HG03342 (cell line): Measurements from ENCODE around the gene DYNLT3.

Experiments used
- ATAC-seq: cut with Tn5 transposase; IDR thresholded peaks from one replicate; pipeline ENCODE4 v1.9.1; 2021; ENCODE audit warnings: mild to moderate bottlenecking, moderate library complexity; ENCODE audit not compliant: unreplicated experiment

DYNLT3 gene, protein sequence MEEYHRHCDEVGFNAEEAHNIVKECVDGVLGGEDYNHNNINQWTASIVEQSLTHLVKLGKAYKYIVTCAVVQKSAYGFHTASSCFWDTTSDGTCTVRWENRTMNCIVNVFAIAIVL

DNA sequence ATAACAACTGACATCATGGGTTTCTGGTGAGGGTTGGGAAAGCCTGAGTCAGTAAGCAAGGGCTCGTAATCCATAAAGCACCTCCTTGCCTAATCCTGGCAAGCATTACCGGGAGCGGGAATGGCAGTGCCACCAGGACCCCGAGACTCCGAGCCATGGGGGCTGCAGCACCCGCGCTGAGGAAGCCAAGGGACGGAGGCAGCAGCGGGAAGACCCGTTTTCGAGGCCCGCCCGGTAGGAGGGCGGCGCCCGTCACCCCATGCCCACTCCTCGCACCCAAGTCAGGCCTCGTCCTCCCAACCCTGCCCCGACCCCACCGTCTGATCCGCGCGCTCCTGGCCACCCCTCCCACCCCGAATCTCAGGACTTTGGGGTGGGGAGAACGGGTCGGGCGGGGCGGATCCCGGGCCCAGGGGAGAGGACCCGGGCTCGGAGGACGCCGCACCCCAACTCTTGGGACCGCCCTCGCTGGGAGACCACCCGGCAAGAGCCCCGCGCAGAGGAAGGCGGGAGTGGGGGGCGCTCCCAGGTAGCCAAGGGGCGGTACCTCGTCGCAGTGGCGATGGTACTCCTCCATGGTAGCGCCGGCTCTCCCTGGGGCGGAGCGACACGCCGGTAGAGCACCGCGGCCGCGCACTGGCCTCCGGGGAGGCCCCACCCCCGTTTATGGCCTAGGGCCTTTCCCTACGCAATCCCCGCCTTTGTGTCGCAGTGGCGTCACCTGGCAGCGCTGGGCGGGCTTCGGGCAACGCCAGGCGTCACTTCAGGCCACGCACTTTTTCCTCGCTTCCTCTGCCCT is at the start of gene DYNLT3:
TSS of gene DYNLT3 (minus strand) at position 638 of the 799 bp plus-strand sequence. CDS start at position 577, 61 bp downstream.
- peak; percentile 99 for ATAC-seq

DNA sequence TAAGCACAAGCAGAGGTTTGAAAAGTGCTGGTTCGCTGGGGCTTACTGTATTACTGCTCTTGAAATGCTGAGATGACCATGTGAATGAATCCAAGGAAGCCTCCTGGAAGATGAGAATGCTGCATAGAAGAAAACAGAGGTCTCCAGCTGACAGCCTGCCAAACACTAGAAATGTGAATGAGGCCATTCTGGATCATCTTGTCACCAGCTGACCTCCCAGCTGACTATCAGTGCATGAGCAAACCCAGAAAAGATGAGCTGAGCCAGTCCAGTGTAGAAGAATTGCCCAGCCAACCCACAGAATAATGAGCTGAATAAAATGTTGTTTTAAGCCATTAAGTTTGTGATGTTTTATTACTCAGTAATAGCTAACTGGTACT is 49.1 kb upstream of the DYNLT3 start:
- ATAC-seq = no peak

DNA sequence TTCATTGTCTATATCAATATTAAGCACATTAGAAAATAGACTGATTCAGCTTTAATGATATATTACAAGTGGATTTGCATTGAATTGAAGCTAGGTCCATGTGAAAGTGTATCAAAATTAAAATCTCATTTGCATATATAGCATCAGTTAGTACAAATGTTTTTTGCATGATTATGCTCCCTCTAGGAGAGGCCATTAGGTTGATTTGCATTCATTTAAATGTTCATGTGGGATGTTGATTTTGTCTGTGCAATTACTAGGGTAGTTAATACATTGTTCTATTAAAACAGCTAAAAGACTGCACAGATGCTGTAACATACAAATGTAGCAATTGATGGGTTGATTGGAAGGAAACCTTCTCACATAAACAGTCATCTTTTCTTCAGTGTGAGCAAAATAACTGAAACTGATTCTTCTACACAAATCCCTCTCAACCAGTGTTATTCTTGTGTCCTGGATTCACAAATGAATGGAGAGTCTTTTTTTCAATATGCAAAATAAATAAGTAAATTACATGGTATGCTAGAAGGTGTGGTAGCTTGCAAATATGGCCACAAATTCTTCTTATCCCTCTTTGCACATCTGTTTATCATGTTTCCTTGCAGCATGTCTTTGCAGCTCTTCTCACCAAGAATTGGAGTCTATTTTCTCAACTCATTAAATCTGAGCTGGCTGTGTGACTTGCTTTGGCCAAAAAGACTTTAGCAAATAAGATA is 48.6 kb upstream of the DYNLT3 start:
- no peak for ATAC-seq

DNA sequence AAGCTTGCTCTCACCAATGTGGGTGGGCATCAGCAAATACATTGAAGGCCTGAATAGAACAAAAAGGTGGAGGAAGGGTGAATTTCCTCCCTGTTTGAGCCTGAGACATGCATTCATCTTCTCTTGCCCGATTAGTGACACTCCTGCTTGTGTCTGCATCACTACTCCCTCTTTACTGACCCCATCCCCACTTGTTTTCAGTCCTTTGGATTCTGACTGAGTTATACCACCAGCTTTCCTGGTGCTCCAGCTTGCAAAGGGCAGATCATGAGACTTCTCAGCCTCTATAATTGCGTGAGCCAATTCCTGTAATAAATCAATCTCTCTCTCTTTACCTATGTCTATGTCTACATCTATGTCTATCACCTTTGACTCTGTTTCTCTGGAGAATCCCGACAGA is 47.4 kb upstream of the DYNLT3 start:
- no peak for ATAC-seq

DNA sequence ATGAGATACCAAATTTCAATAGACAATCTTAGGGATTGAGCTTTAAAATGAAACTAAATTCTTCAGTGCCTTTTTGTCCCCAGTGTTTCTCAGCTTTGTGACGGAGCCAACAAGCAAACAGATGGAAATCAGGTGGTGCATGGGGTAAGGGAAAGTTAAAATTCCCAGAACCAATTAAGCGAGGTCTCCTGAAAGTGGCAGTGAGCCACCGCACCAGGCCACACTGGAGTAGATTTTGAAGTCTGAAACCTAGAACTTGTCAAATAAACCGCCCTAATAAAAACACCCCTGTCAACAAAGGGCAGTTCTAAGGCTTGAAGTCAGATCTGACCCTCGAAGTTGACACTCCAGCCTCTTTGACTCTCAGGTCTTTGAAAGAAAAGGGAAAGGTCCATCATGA is 40.6 kb upstream of the DYNLT3 start:
- no peak for ATAC-seq

DNA sequence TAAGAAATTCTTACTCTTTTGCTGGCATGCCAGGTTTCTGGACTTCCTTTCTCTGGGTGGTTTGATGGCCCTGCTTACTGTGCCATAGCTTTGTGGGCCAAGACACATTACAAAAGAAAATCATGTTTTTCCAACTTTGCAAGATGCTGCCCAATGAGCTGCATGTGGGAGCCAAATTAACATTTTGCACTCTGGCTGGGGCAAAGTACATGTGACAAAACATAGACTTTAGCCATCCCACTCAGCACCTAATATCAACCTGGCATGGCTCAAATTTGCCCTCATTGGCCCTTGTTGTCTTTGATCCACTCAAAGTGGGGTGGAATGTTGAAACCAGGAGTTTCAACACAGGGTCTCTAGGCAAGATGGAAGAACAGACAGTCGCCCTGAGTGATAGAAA is 40.0 kb upstream of the DYNLT3 start:
- no peak for ATAC-seq

DNA sequence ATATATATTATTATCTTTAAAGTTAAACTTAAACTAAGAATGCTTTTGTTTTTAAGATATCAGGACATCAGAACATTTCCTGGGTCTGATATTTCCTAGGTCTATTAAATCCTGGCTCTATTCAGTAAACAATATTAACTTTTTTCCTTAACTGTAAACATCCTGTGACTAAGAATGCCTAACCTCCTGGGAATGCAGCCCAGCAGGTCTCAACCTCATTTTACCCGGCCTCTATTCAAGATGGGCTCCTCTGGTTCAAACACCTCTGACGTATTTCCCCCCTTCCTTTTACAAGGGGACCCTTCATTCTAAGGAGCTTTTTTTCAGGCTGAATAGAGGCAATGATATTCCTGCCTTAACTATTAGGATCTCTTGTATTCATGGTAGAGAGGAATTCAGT is 35.8 kb upstream of the DYNLT3 start:
- ATAC-seq = no peak

DNA sequence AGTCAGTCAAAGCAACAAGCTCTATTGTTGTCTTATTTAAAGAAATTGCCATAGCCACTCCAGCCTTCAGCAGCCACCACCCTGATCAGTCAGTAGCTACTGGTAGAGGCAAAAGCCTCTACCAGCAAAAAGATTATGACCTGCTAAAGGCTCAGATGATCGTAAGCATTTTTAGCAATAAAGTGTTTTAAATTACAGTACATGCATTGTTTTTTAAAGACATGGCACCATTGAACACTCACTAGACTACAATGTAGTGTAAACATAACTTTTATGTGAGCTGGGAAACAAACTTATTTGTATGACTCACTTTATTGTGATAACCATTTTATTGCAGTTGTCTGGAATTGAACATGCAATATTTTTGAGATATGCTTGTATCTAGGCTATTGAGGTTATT is 32.3 kb upstream of the DYNLT3 start:
- ATAC-seq = no peak

DNA sequence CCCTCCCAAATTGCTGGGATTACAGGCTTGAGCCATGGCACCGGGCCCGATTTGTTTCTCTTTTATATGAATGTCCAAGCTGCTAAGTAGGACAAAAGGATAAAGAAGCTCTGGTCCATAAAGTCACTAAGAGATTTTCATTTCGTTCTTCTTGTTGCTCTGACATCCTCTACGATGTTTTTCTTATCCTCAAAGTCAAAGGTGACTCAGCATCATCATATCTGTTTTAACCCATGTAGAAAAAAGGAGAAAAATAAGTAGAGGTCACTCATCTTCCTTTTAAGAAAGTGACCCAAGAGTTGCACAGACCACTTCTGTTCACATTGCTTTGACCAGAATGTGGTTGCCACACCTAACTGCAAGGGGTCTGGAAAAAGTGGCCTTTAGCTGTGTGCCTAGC is 29.3 kb upstream of the DYNLT3 start:
- ATAC-seq = no peak

DNA sequence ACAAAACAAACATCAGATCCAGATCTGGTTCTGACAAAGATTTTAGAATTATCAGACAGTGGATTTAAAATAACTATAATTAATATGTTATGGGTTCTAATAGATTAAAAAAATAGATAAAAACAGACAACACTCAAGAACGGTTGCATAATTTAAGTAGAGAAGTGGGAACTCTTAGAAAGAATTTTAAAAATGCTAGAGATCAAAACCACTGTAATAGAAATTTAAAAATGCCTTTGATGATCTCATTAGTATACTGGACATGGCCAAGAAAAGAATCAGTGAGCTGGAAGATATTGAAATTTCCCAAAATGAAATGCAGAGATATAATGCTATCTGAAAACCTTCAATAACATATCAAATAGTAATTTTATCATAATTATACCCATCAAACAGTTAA is 28.3 kb upstream of the DYNLT3 start:
- ATAC-seq = no peak

DNA sequence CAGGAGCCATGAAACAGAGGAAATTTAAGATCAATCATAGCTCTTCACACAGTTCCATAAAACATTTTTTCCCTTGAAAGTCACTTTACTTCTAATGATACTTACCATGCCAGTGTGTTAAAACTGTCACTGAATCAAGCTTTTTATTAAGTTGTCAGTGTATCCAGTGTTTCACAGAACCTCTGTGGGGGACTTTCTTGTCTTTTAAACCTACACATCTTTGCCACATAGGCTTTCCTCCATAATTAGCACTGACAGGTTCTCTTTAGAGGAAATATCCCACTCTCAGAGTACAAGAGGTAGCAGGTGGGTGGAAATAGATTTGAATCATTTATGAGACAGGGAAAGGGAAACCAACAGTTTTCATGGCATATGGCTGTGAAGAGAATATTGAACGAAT is 25.8 kb upstream of the DYNLT3 start:
- no peak for ATAC-seq

DNA sequence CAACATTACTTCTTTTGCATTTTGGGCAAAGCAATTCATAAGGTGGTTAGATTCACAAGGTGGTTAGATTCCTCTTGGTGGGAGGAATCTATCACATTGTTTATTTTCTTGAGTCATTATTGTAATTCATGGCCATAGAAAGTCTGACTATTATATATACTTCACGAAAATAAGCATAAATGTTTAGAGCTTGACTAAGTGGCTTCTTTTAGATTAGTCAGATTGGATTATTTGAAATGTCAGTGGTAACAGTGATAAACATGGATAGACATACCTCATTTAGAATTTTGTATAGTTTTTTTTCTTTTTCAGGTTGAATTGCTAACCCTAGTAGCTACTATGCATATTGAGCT is 24.9 kb upstream of the DYNLT3 start:
- no peak for ATAC-seq

DNA sequence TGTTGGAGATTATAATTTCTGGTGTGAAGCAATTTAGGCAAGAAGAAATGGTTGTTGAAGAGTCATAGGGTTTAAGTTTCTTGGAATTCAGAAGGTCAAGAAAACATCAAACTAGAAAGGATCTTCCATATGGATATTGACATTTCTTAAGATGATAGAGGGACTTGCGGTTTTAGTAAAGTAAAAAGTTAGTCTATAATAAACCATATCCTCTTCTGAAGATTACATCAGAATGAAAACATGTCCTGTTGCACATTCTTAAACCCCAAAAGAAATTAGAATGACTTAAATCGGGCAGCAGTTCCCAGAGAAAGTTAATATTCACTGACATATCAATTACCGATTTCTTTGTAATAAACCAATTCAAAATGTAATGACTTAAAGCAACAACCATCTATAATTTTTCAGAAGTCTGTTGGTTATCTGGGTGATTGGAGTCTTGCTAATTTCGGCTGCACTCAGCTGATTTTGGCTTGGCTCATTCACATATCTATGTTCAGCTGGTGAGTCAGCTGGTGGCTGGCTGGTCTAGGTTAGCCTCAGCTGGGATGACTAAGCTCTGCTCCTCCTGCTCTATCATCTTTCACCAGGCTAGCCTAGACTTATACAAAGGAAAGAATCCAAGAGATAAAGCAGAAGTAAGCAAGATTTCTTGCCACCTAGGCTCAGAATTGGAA is 24.4 kb upstream of the DYNLT3 start:
- no peak for ATAC-seq

DNA sequence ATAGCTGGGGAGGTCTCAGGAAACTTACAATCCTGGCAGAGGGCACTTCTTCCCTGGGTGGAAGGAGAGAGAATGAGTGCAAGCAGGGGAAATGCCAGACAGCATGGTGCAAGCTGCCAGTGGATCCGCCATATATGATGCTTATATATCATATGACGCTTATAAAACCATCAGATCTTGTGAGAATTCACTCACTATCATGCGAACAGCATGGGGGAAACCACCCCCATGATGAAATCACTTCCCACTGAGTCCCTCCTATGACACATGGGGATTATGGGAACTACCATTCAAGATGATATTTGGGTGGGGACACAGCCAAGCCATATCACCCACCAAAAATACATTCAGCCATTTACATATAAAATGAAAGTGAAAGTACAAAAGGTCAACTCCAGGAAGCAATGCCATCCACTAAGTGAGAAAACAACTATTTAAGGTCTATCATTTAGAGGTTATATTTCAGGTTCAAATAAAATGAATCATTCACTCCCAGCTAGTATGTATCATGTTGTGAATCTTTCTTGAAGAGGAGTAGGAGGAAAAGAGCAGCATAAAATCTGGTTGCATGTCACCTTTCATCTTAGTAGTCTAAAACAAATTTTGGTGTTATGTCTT is 20.3 kb upstream of the DYNLT3 start:
- no peak for ATAC-seq

DNA sequence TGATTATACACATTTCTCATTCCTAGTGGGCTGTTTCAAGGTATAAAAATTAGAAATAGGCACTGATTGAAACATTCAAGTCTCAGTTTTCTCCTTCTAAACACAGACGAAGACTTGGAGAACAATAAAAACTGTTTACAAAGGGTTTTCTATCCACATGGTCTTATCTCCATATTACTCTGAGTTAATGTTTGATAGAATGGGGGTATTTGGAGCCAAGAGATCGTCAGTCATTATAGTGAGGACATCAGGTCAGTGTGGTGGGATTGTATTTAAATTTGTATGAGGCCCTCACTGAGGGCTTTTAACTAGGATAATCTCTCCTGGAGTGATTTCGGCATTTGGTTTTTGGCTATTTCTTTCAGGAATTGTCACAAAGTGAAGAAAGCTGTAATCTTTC is 16.4 kb upstream of the DYNLT3 start:
- no peak for ATAC-seq

DNA sequence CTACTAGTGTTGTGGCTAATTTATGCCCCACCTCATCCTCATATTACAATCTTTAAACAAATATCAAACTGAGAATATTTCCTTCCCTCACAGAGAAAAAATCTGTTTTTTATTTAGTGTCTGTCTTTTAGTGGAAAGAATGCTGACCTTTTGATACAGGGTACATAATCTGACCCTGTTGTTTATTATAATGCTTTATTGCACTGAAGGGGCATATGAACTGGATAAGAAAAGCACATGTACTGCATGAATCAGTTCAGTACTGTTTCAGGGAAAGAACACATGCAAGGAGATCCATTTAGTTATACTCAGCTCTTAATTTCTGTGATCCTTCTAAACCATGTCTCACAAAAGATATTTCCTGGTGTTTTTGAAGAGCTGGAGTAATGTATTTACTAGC is 15.5 kb upstream of the DYNLT3 start:
- ATAC-seq = no peak

DNA sequence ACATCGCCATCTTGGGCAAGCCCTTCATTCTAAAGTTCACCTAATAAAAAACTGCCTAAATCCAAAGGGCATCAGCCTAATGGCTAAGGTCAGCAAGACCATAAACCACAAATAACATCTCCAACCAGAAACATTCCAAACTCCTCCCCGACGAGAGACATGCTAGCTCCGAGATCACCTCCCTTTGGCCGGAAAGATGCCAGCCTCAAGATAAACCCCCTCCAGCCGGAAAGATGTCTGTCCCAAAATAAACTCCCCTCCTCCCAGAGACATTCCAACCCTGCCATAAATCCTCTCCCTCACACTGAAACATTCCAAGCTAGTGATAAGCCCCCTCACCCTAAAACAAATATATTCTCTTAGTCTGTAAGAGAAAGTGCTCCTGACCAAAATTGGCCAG is 13.3 kb upstream of the DYNLT3 start:
- no peak for ATAC-seq

DNA sequence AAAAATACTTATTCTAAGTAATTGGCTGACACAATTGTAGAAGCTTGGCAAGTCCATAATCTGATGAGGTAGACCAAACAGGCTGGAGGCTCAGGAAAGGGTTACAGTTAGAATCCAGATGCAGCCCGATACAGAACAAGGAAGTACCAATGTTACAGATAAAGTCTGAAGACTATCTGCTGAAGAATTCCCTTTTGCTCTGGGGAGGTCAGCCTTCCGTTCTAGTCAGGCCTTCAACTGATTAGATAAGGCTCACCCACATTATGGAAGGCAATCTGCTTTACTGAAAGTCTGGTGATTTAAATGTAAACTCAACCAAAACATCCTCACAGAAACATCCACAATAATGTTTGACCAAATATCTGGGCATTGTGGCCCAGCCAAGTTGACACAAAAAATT is 7.4 kb upstream of the DYNLT3 start:
- no peak for ATAC-seq

DNA sequence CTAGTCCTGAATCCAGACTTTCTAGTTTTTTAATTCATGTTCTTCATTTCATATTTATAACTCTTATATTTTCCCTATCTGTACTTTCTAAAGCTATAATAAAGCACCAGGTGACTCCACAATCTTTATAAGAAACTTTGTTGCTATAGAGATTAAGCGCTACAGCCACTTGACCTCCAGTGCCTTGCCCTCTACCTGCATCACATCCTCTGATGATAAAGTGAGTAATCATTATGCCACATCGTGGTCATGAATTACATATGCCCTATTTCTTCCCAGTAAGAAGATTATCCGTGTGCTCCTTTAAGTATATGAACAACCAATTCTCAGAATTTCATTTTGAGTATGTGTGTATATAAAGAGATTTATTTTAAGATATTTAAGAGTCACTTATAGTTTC is 6.8 kb upstream of the DYNLT3 start:
- no peak for ATAC-seq

DNA sequence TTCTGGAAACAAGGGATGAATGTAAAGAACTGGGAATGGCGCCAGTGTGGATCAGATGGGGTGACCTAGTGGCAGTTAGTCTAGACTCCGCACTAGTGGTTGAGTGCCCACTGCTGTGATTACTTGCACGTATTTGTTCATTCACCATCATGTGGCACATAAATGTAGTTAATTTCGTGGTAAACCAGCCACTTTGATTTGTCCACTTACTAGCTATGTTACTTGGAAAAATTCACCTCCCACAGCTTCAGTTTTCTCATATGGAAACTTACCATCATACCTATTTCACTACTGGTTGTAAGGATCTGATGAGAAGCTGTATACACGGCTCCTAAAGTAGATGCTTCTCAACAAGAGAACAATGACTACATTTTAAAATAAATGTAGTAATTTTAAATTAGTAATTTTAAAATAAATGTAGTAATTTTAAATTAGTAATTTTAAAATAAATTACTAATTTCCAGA is 394 bp upstream of the DYNLT3 start:
- no peak for ATAC-seq

DNA sequence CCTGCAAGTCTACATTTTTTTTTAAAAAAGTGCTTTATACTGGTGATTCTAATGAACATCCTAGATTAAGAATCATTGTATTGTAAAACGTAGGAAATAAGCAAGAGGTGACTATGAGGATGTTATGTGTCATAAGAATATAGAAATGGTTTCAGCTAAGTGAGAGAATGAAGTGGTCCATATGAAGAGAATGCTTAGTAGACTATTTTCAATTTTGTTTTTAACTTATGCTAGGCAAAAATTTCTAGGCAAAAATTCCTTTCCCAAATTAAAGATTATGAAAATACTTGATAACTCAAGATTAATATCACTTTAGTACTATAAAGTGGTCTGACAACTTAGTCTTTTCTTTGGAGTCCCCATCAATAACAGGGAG is 825 bp downstream of the DYNLT3 start:
- ATAC-seq = no peak
